Measurements from ENCODE around the gene DMXL2.

GRCh38 chr15:51619331-51620035 is 3.1 kb downstream of the DMXL2 start:
- TF ChIP-seq CTCF (IDR thresholded peaks at IDR 0.05; ENCODE audit: borderline replicate concordance, extremely low read depth, low read length, poor library complexity, severe bottlenecking) (no peak), EZH2 (IDR thresholded peaks at IDR 0.05; ENCODE audit: borderline replicate concordance, low read depth, low read length, severe bottlenecking) (no peak)

Data from DND-41 (cell line).